ENCODE data around the gene UBE2S. TPM values are rescaled to one million over a fixed set of nuclear protein-coding genes. Genes with fewer than 3 reads are reported as not detected.
"Not testable (repeated sequence)": the region's sequence is repeated elsewhere in the genome, so short reads cannot be mapped to it uniquely, and the experiment has no call there.

The UBE2S gene
- total RNA-seq, 1 experiment from 2014 or later = 393 TPM

- H3K79me2 ChIP-seq (ENCODE audit: insufficient read depth, low read length) = no peaks in the 10 kb centered on the region
- H3K4me1 Mint-ChIP-seq = peaks cover 2 to 13% of the 10 kb centered on the region in 2 experiments; a peak in 2 of 4 replicates
- H3K23me2 ChIP-seq (ENCODE audit: insufficient read length, low read depth, low read length, poor library complexity, severe bottlenecking) = peaks cover 4% of the 10 kb centered on the region
- no peak overlapping the region for H3K23ac ChIP-seq (ENCODE audit: insufficient read length, low read depth, low read length)
- H3K9me3 Mint-ChIP-seq = no peaks in the 10 kb centered on the region; a peak in 2 of 5 replicates
- no peak overlapping the region for H2BK12ac ChIP-seq (ENCODE audit: insufficient read length, low read depth, low read length)
- H2BK120ac ChIP-seq (ENCODE audit: low read depth, low read length, poor library complexity, severe bottlenecking) = no peak overlapping the region
- H4K5ac ChIP-seq (ENCODE audit: insufficient read length, low read depth, low read length) = no peak overlapping the region
- H3K4me1 ChIP-seq (ENCODE audit: insufficient read depth, low read length) = no peaks in the 10 kb centered on the region
- no peak overlapping the region for H3K27ac ChIP-seq (ENCODE audit: insufficient read length, low read depth, low read length)
- H2AK5ac ChIP-seq (ENCODE audit: insufficient read length, low read length) = no peak overlapping the region
- no peak for DNase-seq
- H4K91ac ChIP-seq (ENCODE audit: insufficient read length, low read depth, low read length) = no peak overlapping the region
- WGBS (ENCODE audit: extremely low coverage, insufficient read length, low lambda C conversion rate) = no CpG with 5 or more reads among the region's 16 CpGs
- no peak overlapping the region for H2AFZ ChIP-seq (ENCODE audit: low read length)
- no peak overlapping the region for H3K56ac ChIP-seq (ENCODE audit: insufficient read length, low read depth, low read length)
- no peak overlapping the region for H3K9ac ChIP-seq (ENCODE audit: extremely low read depth, insufficient read length, low read length)
- H3T11ph ChIP-seq (ENCODE audit: low read length) = no peak overlapping the region
- H3K79me1 ChIP-seq (ENCODE audit: insufficient read depth, low read depth, low read length, poor library complexity, severe bottlenecking) = no peaks in the 10 kb centered on the region
- no peak overlapping the region for H2BK20ac ChIP-seq (ENCODE audit: low read depth, low read length, poor library complexity, severe bottlenecking)
- no peaks in the 10 kb centered on the region for H3K9me3 ChIP-seq (ENCODE audit: control insufficient read depth, low read depth, low read length)
- no peak overlapping the region for H3K4me3 Mint-ChIP-seq
- no peak overlapping the region for H3K4me2 ChIP-seq (ENCODE audit: insufficient read depth, insufficient read length, low read length)
- H3K36me3 Mint-ChIP-seq (ENCODE audit: insufficient read depth in 1 of 3, low read depth in 3 of 3) = peaks cover 0 to 5% (median 5%) of the 10 kb centered on the region in 3 experiments; a peak in 3 of 7 replicates
- H3K27ac Mint-ChIP-seq = no peak overlapping the region
- no peak overlapping the region for H2BK5ac ChIP-seq (ENCODE audit: insufficient read length, low read length)
- no peak for TF ChIP-seq CTCF (conservative IDR thresholded peaks at IDR 0.05)
- no peak overlapping the region for H2BK15ac ChIP-seq (ENCODE audit: low read depth, low read length)
- no peak overlapping the region for H4K8ac ChIP-seq (replicated peaks; ENCODE audit: insufficient read length, low read depth, low read length)
- H3K14ac ChIP-seq (ENCODE audit: insufficient read depth, low read length) = no peak overlapping the region
- H3K4ac ChIP-seq (ENCODE audit: low read depth, low read length) = no peak overlapping the region
- H3K27me3 ChIP-seq (ENCODE audit: insufficient read depth, low read length) = peaks cover 48% of the 10 kb centered on the region; the same call in 1 of the 2 replicates
- no peaks in the 10 kb centered on the region for H4K20me1 ChIP-seq (ENCODE audit: control insufficient read depth, insufficient read depth, insufficient read length)
- no peak overlapping the region for H3K18ac ChIP-seq (ENCODE audit: insufficient read length, low read depth, low read length)
- H3K27me3 Mint-ChIP-seq (ENCODE audit: low read depth) = peaks cover 27% of the 10 kb centered on the region
Measured at GRCh38 chr19:55449469-55449868, 41.9 kb upstream of the UBE2S start.

GRCh38 chr19:55448175-55448490 is 40.5 kb upstream of the UBE2S start:
- no CpG with 5 or more reads among the region's 5 CpGs for WGBS (ENCODE audit: extremely low coverage, insufficient read length, low lambda C conversion rate)
- not testable (repeated sequence) for H3K4ac ChIP-seq (ENCODE audit: low read depth, low read length); H3K18ac ChIP-seq (ENCODE audit: insufficient read length, low read depth, low read length); H2AFZ ChIP-seq (ENCODE audit: low read length); H2BK120ac ChIP-seq (ENCODE audit: low read depth, low read length, poor library complexity, severe bottlenecking); H2BK20ac ChIP-seq (ENCODE audit: low read depth, low read length, poor library complexity, severe bottlenecking); H3K9ac ChIP-seq (ENCODE audit: extremely low read depth, insufficient read length, low read length); H4K20me1 ChIP-seq (ENCODE audit: control insufficient read depth, insufficient read depth, insufficient read length); H3K23ac ChIP-seq (ENCODE audit: insufficient read length, low read depth, low read length); H3T11ph ChIP-seq (ENCODE audit: low read length); H3K4me3 Mint-ChIP-seq; H2BK5ac ChIP-seq (ENCODE audit: insufficient read length, low read length); DNase-seq; H2AK5ac ChIP-seq (ENCODE audit: insufficient read length, low read length); H3K56ac ChIP-seq (ENCODE audit: insufficient read length, low read depth, low read length); H3K79me1 ChIP-seq (ENCODE audit: insufficient read depth, low read depth, low read length, poor library complexity, severe bottlenecking); H3K9me3 ChIP-seq (ENCODE audit: control insufficient read depth, low read depth, low read length); H3K27ac ChIP-seq (ENCODE audit: insufficient read length, low read depth, low read length); H4K91ac ChIP-seq (ENCODE audit: insufficient read length, low read depth, low read length); H2BK15ac ChIP-seq (ENCODE audit: low read depth, low read length); H3K14ac ChIP-seq (ENCODE audit: insufficient read depth, low read length); H4K8ac ChIP-seq (replicated peaks; ENCODE audit: insufficient read length, low read depth, low read length); H3K4me1 ChIP-seq (ENCODE audit: insufficient read depth, low read length); H3K36me3 Mint-ChIP-seq (ENCODE audit: insufficient read depth in 1 of 3, low read depth in 3 of 3); H3K27ac Mint-ChIP-seq; H4K5ac ChIP-seq (ENCODE audit: insufficient read length, low read depth, low read length); H3K23me2 ChIP-seq (ENCODE audit: insufficient read length, low read depth, low read length, poor library complexity, severe bottlenecking); H2BK12ac ChIP-seq (ENCODE audit: insufficient read length, low read depth, low read length); H3K4me2 ChIP-seq (ENCODE audit: insufficient read depth, insufficient read length, low read length); H3K9me3 Mint-ChIP-seq; H3K79me2 ChIP-seq (ENCODE audit: insufficient read depth, low read length)
- H3K27me3 ChIP-seq (ENCODE audit: insufficient read depth, low read length) = peaks cover 61% of the 10 kb centered on the region
- peaks cover 4 to 16% of the 10 kb centered on the region in 2 experiments; a peak in 3 of 4 replicates for H3K4me1 Mint-ChIP-seq
- H3K27me3 Mint-ChIP-seq (ENCODE audit: low read depth) = peaks cover 27% of the 10 kb centered on the region
